Breast epithelium (tissue), 4 donors: ENCODE measurements around the gene ERAS. TPM values are rescaled to one million over a fixed set of nuclear protein-coding genes. Genes with fewer than 3 reads are reported as not detected.

ENCODE experiments used
- DNase-seq, 2 donors: peaks; one replicate each; pipeline ENCODE4 v3.0.0-alpha.2; 2019; ENCODE audit warnings: low spot score in 2 of 2
- H3K27ac ChIP-seq, 2 donors: fragments of 200-600 bp; sonication (generic) in 1 of 2; one replicate each; pipeline ENCODE4 v1.5.1; 2016 to 2019; ENCODE audit warnings: mild to moderate bottlenecking in 1 of 2
- H3K27me3 ChIP-seq, 2 donors: fragments of 200-600 bp; sonication (generic) in 1 of 2; one replicate each; pipeline versions ENCODE4 v1.5.1 to v1.6.0; 2017 to 2019; ENCODE audit warnings: control low read depth in 1 of 2, mild to moderate bottlenecking in 1 of 2
- H3K36me3 ChIP-seq: fragments of 200-600 bp; one replicate; pipeline ENCODE4 v1.5.1; 2019
- H3K4me1 ChIP-seq, 2 donors: fragments of 200-600 bp; sonication (generic); one replicate each; pipeline ENCODE4 v1.5.1; 2016 to 2019; ENCODE audit warnings: control low read depth in 1 of 2
- H3K4me3 ChIP-seq, 3 donors: fragments of 200-600 bp; sonication (generic); 1 replicate in 2 of 3; 2 replicates in 1 of 3; pipeline ENCODE4 v1.5.1; 2016 to 2019; ENCODE audit warnings: mild to moderate bottlenecking in 3 of 3, moderate library complexity in 2 of 3
- H3K9me3 ChIP-seq, 2 donors: fragments of 200-600 bp; sonication (generic) in 1 of 2; one replicate each; pipeline ENCODE4 v1.5.1; 2016 to 2019; ENCODE audit warnings: control low read depth in 1 of 2
- POLR2A ChIP-seq: fragments of 450-650 bp; IDR thresholded peaks from one replicate; pipeline ENCODE4 v1.6.1; 2016; ENCODE audit warnings: antibody characterized with exemption, mild to moderate bottlenecking, moderate library complexity
- POLR2AphosphoS5 ChIP-seq, 3 donors: sonication (generic); formaldehyde crosslinking; IDR thresholded peaks; one replicate each; pipeline ENCODE4 v1.6.1; 2017; ENCODE audit warnings: antibody characterized with exemption in 3 of 3
- intact Hi-C: fragments of 100-400 bp; cut with DNase I; formaldehyde crosslinking; loops from one replicate; pipeline ENCODE4 v1.15.1; 2023; ENCODE audit warnings: low total_unique reads
- total RNA-seq, 3 donors: library from RNA; depleted of rRNA; stranded (reverse); fragments of >200 nt; gene quantifications; one replicate each; pipeline ENCODE4 v1.1.0, GENCODE V29; 2016
- TF ChIP-seq, protein P1 (sequence below), 3 donors: fragments of 450-650 bp; IDR thresholded peaks; one replicate each; pipeline ENCODE4 v1.5.1; 2016 to 2017; ENCODE audit warnings: antibody characterized with exemption in 3 of 3, mild to moderate bottlenecking in 3 of 3, moderate library complexity in 3 of 3

Gene ERAS
- total RNA-seq, 3 donors from 2014 or later = 0.73 TPM; not detected in 2

DNA sequence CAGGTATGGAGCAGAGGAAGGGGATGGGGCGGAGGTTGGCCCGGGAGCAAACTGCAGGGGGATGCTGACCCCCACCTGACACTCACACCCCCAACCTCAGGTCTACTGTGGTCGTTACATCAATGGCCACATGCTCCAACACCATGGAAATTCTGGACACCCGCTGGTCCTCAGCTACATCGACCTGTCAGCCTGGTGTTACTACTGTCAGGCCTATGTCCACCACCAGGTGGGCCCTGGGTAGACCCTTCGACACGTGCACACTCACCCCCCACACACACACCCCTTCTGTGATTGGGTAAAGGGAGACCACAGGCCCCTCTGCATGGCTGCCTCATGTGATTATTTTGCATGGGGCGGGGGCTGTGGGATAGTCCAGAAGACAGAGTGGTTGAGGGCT lies 2.2 kb upstream of the ERAS start:
- no peaks in the 10 kb centered on the region for H3K36me3 ChIP-seq
- H3K27me3 ChIP-seq = peaks cover 0 to 38% of the 10 kb centered on the region in 2 donors
- no peaks in the 10 kb centered on the region for H3K4me1 ChIP-seq
- DNase-seq = no peak
- TF ChIP-seq, protein P1, sequence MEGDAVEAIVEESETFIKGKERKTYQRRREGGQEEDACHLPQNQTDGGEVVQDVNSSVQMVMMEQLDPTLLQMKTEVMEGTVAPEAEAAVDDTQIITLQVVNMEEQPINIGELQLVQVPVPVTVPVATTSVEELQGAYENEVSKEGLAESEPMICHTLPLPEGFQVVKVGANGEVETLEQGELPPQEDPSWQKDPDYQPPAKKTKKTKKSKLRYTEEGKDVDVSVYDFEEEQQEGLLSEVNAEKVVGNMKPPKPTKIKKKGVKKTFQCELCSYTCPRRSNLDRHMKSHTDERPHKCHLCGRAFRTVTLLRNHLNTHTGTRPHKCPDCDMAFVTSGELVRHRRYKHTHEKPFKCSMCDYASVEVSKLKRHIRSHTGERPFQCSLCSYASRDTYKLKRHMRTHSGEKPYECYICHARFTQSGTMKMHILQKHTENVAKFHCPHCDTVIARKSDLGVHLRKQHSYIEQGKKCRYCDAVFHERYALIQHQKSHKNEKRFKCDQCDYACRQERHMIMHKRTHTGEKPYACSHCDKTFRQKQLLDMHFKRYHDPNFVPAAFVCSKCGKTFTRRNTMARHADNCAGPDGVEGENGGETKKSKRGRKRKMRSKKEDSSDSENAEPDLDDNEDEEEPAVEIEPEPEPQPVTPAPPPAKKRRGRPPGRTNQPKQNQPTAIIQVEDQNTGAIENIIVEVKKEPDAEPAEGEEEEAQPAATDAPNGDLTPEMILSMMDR (IDR thresholded peaks at IDR 0.05) = no peak
- TF ChIP-seq POLR2A (no peak), POLR2AphosphoS5 (IDR thresholded peaks at IDR 0.05) (no peak)
- H3K4me3 ChIP-seq = no peak overlapping the region
- H3K27ac ChIP-seq = no peak overlapping the region
- intact Hi-C loops = no loop called here
- H3K9me3 ChIP-seq = peaks cover 11 to 20% of the 10 kb centered on the region in 2 donors

GRCh38 chrX:48826876-48827653 lies 752 bp downstream of the ERAS start:
- no peaks in the 10 kb centered on the region for H3K4me1 ChIP-seq
- DNase-seq = no peak
- no peak overlapping the region for H3K27ac ChIP-seq
- H3K4me3 ChIP-seq = no peak overlapping the region
- H3K36me3 ChIP-seq = no peaks in the 10 kb centered on the region
- TF ChIP-seq POLR2A (no peak), POLR2AphosphoS5 (IDR thresholded peaks at IDR 0.05) (no peak)
- TF ChIP-seq, protein P1 (IDR thresholded peaks at IDR 0.05) = no peak
- intact Hi-C loops = no loop called here
- peaks cover 11 to 20% of the 10 kb centered on the region in 2 donors for H3K9me3 ChIP-seq
- H3K27me3 ChIP-seq = peaks cover 0 to 47% of the 10 kb centered on the region in 2 donors

GRCh38 chrX:48827654-48827968 lies 1.3 kb downstream of the ERAS start:
- DNase-seq = no peak
- TF ChIP-seq POLR2A = no peak
- TF ChIP-seq, protein P1 (IDR thresholded peaks at IDR 0.05) = no peak
- no peak for TF ChIP-seq POLR2AphosphoS5 (IDR thresholded peaks at IDR 0.05)
- Histone ChIP-seq H3K4me1 (no peaks in the 10 kb centered on the region), H3K27me3 (peaks cover 0 to 45% of the 10 kb centered on the region in 2 donors), H3K36me3 (no peaks in the 10 kb centered on the region), H3K27ac (no peak overlapping the region), H3K9me3 (peaks cover 11 to 20% of the 10 kb centered on the region in 2 donors), H3K4me3 (no peak overlapping the region)
- intact Hi-C loops = no loop called here

- Histone ChIP-seq H3K36me3 (no peaks in the 10 kb centered on the region), H3K4me1 (no peaks in the 10 kb centered on the region), H3K27me3 (peaks cover 0 to 44% of the 10 kb centered on the region in 2 donors), H3K4me3 (no peak overlapping the region), H3K9me3 (peaks cover 11 to 20% of the 10 kb centered on the region in 2 donors), H3K27ac (no peak overlapping the region)
- no peak for DNase-seq
- no peak for TF ChIP-seq POLR2A
- TF ChIP-seq POLR2AphosphoS5 (IDR thresholded peaks at IDR 0.05) = no peak
- TF ChIP-seq, protein P1 (IDR thresholded peaks at IDR 0.05) = no peak
- intact Hi-C loops = no loop called here
Observed at GRCh38 chrX:48829016-48829735, 2.9 kb downstream of the ERAS start.
